ENCODE results near the gene HIF3A. TPM values are rescaled to one million over a fixed set of nuclear protein-coding genes. Genes with fewer than 3 reads are reported as not detected.
"Not testable (repeated sequence)": the region's sequence is repeated elsewhere in the genome, so short reads cannot be mapped to it uniquely, and the experiment has no call there.

Gene HIF3A
- total RNA-seq, 4 donors from 2014 or later = 49.1 to 88.3 (median 66.0) TPM

GRCh38 chr19:46264801-46265200, 32.0 kb upstream of the HIF3A start:
- DNase-seq; H3K4me1 ChIP-seq; H3K4me3 ChIP-seq (replicated peaks in 1 of 3); H3K27ac ChIP-seq; H3K9me3 ChIP-seq; H3K27me3 ChIP-seq; H3K36me3 ChIP-seq: not testable (repeated sequence)
- 68 to 78% methylated on average over 4 to 5 of the region's 5 CpGs for WGBS, 2 donors
- intact Hi-C loops (cut with DNase I) = loop anchor here (2.0 to 5.0 kb wide), 2 partner anchors 184 to 232 kb away; no protein-coding TSS in a partner anchor

DNA sequence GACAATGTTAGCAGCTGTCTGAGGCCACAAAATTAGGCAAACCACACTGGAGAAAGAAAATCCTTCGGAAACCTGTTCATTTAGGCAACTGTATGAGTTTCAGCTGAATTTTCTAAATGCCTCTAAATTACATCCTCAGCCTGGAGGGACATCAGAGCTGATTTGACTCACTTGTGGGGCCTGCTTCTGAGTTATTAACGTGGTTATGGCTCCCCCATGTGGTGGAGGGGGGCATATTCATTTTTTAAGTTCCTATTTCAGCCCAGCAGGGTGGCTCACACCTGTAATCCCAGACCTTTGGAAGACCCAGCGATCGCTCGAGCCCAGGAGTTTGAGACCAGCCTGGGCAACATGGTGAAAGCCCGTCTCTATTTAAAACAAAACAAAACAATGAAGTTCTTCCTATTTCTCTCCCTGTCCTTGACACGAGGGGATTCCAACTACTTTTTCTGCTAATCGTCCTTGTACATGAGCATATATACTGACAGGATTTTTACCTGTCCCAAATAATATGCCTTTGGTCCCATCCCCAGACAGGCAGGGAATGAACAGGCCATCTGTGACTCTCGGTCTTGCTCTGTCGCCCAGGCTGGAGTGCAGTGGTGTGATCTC, 31.5 kb upstream of the HIF3A start:
- intact Hi-C loops (cut with DNase I) = loop anchor here (2.0 kb wide), 1 partner anchor 185 kb away; no protein-coding TSS in a partner anchor
- Histone ChIP-seq H3K4me3 (replicated peaks in 1 of 3) (no peak overlapping the region), H3K9me3 (no peaks in the 10 kb centered on the region), H3K36me3 (no peaks in the 10 kb centered on the region), H3K4me1 (peaks cover 0 to 4% of the 10 kb centered on the region in 2 donors), H3K27me3 (no peaks in the 10 kb centered on the region), H3K27ac (no peak overlapping the region)
- DNase-seq = peak; percentile 64 to 68
- WGBS, 2 donors = 19% methylated on average over 10 of the region's 10 CpGs
- no peak for TF ChIP-seq POLR2A (IDR thresholded peaks at IDR 0.05)
- TF ChIP-seq, protein P1, sequence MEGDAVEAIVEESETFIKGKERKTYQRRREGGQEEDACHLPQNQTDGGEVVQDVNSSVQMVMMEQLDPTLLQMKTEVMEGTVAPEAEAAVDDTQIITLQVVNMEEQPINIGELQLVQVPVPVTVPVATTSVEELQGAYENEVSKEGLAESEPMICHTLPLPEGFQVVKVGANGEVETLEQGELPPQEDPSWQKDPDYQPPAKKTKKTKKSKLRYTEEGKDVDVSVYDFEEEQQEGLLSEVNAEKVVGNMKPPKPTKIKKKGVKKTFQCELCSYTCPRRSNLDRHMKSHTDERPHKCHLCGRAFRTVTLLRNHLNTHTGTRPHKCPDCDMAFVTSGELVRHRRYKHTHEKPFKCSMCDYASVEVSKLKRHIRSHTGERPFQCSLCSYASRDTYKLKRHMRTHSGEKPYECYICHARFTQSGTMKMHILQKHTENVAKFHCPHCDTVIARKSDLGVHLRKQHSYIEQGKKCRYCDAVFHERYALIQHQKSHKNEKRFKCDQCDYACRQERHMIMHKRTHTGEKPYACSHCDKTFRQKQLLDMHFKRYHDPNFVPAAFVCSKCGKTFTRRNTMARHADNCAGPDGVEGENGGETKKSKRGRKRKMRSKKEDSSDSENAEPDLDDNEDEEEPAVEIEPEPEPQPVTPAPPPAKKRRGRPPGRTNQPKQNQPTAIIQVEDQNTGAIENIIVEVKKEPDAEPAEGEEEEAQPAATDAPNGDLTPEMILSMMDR (IDR thresholded peaks at IDR 0.05) = peak; percentile 61 to 97 (median 91)

- TF ChIP-seq, protein P1 (IDR thresholded peaks at IDR 0.05) = no peak
- no peak for TF ChIP-seq POLR2A (IDR thresholded peaks at IDR 0.05)
- Histone ChIP-seq H3K9me3 (no peaks in the 10 kb centered on the region), H3K36me3 (no peaks in the 10 kb centered on the region), H3K4me1 (peaks cover 9% of the 10 kb centered on the region in 2 donors), H3K27me3 (no peaks in the 10 kb centered on the region), H3K27ac (no peak overlapping the region), H3K4me3 (replicated peaks in 1 of 3) (no peak overlapping the region)
- WGBS, 2 donors = 87 to 89% methylated on average over 7 of the region's 7 CpGs
- no peak for DNase-seq
- intact Hi-C loops (cut with DNase I) = no loop called here
Measured at GRCh38 chr19:46269101-46269500, 27.7 kb upstream of the HIF3A start.

- WGBS, 2 donors = 55 to 58% methylated on average over 17 of the region's 17 CpGs
- no peak overlapping the region for H3K4me3 ChIP-seq (replicated peaks in 1 of 3)
- TF ChIP-seq POLR2A (IDR thresholded peaks at IDR 0.05) = no peak
- TF ChIP-seq, protein P1 (IDR thresholded peaks at IDR 0.05) = no peak
- no peak for DNase-seq
- H3K27ac ChIP-seq = no peak overlapping the region
- no peaks in the 10 kb centered on the region for H3K27me3 ChIP-seq
- peaks cover 9% of the 10 kb centered on the region in 2 donors for H3K4me1 ChIP-seq
- H3K9me3 ChIP-seq = no peaks in the 10 kb centered on the region
- intact Hi-C loops (cut with DNase I) = no loop called here
- no peaks in the 10 kb centered on the region for H3K36me3 ChIP-seq
Measured at GRCh38 chr19:46270521-46271256, 26.2 kb upstream of the HIF3A start.

- Histone ChIP-seq H3K36me3 (no peaks in the 10 kb centered on the region), H3K9me3 (no peaks in the 10 kb centered on the region), H3K27ac (peak overlapping the region; percentile 44 to 81 (median 60)), H3K4me3 (replicated peaks in 1 of 3) (no peak overlapping the region), H3K4me1 (peaks cover 9% of the 10 kb centered on the region in 2 donors), H3K27me3 (no peaks in the 10 kb centered on the region)
- TF ChIP-seq, protein P1 (IDR thresholded peaks at IDR 0.05) = no peak
- no peak for TF ChIP-seq POLR2A (IDR thresholded peaks at IDR 0.05)
- intact Hi-C loops (cut with DNase I) = no loop called here
- DNase-seq = peak; percentile 73 to 77
- WGBS, 2 donors = 41 to 46% methylated on average over 7 to 8 of the region's 8 CpGs
Measured at GRCh38 chr19:46271481-46272197, 25.2 kb upstream of the HIF3A start.

- DNase-seq; H3K4me1 ChIP-seq; H3K4me3 ChIP-seq (replicated peaks in 1 of 3); H3K9me3 ChIP-seq; intact Hi-C loops (cut with DNase I); H3K27me3 ChIP-seq; H3K27ac ChIP-seq; H3K36me3 ChIP-seq: not testable (repeated sequence)
- 81 to 83% methylated on average over 6 of the region's 6 CpGs for WGBS, 2 donors
Measured at GRCh38 chr19:46273931-46274330, 22.9 kb upstream of the HIF3A start.

All from thyroid gland (tissue), 4 donors.